ENCODE data around the gene USP40.
"Not testable (repeated sequence)": the region's sequence is repeated elsewhere in the genome, so short reads cannot be mapped to it uniquely, and the experiment has no call there.

The USP40 gene

GRCh38 chr2:233566141-233566956, at the start of gene USP40:
Gene USP40, minus strand, starts transcription at chr2:233566782. Its CDS starts 1,228 bp downstream, at chr2:233565554.
- DNase-seq (ENCODE audit: low read depth, low spot score) = peak; percentile 55

- no peak for DNase-seq (ENCODE audit: low read depth, low spot score)
These were observed 44.7 kb upstream of the USP40 start for GRCh38 chr2:233611284-233611683.

GRCh38 chr2:233605680-233606079, 39.1 kb upstream of the USP40 start:
- no peak for DNase-seq (ENCODE audit: low read depth, low spot score)

GRCh38 chr2:233604826-233605225, 38.2 kb upstream of the USP40 start:
- DNase-seq (ENCODE audit: low read depth, low spot score) = no peak

- DNase-seq (ENCODE audit: low read depth, low spot score) = no peak
These were observed 36.9 kb upstream of the USP40 start for GRCh38 chr2:233603520-233603919.

- DNase-seq (ENCODE audit: low read depth, low spot score) = no peak
These were observed 35.5 kb upstream of the USP40 start for GRCh38 chr2:233602076-233602475.

GRCh38 chr2:233600386-233600785, 33.8 kb upstream of the USP40 start:
- DNase-seq (ENCODE audit: low read depth, low spot score) = no peak

- no peak for DNase-seq (ENCODE audit: low read depth, low spot score)
These were observed 32.4 kb upstream of the USP40 start for GRCh38 chr2:233598952-233599351.

GRCh38 chr2:233597522-233597921, 30.9 kb upstream of the USP40 start:
- DNase-seq (ENCODE audit: low read depth, low spot score) = no peak

GRCh38 chr2:233593201-233593600, 26.6 kb upstream of the USP40 start:
- DNase-seq (ENCODE audit: low read depth, low spot score) = no peak

- DNase-seq (ENCODE audit: low read depth, low spot score) = not testable (repeated sequence)
These were observed 26.1 kb upstream of the USP40 start for GRCh38 chr2:233592706-233593105.

GRCh38 chr2:233588400-233588799, 21.8 kb upstream of the USP40 start:
- no peak for DNase-seq (ENCODE audit: low read depth, low spot score)

- DNase-seq (ENCODE audit: low read depth, low spot score) = no peak
These were observed 17.6 kb upstream of the USP40 start for GRCh38 chr2:233584210-233584609.

GRCh38 chr2:233583217-233583965, 16.8 kb upstream of the USP40 start:
- not testable (repeated sequence) for DNase-seq (ENCODE audit: low read depth, low spot score)

- DNase-seq (ENCODE audit: low read depth, low spot score) = not testable (repeated sequence)
These were observed 10.8 kb upstream of the USP40 start for GRCh38 chr2:233577341-233577740.

GRCh38 chr2:233572468-233572867, 5.9 kb upstream of the USP40 start:
- DNase-seq (ENCODE audit: low read depth, low spot score) = no peak

- no peak for DNase-seq (ENCODE audit: low read depth, low spot score)
These were observed 4.9 kb upstream of the USP40 start for GRCh38 chr2:233571462-233571861.

- DNase-seq (ENCODE audit: low read depth, low spot score) = no peak
These were observed 4.4 kb upstream of the USP40 start for GRCh38 chr2:233571001-233571400.

GRCh38 chr2:233565685-233566140, 869 bp downstream of the USP40 start:
- DNase-seq (ENCODE audit: low read depth, low spot score) = no peak

- no peak for DNase-seq (ENCODE audit: low read depth, low spot score)
These were observed 2.7 kb downstream of the USP40 start for GRCh38 chr2:233563663-233564430.

GRCh38 chr2:233556881-233557736, 9.5 kb downstream of the USP40 start:
- peak; percentile 6 for DNase-seq (ENCODE audit: low read depth, low spot score)
